Measurements from ENCODE around the gene WWOX.

WWOX gene

DNA sequence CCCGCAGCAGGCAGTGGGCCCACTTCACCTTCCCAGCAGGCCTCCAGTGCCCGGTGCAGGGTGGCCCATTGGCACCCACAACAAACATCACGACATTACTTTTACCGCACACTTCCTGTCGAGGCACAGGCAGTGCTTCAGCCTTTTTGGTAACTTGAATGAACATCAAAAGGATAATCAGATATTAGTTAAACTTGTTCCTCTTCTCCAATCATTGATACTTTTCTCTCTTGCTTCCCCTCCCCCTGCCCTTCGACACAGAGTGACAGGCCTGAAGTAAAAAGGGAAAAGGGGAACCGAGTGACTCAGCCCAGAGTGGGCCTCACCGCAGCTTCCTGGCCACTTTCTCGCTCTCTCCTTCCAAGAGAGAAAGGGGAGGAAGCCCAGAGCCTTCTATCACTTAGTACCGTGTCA, 994.1 kb downstream of the WWOX start:
- TF ChIP-seq, protein P1, sequence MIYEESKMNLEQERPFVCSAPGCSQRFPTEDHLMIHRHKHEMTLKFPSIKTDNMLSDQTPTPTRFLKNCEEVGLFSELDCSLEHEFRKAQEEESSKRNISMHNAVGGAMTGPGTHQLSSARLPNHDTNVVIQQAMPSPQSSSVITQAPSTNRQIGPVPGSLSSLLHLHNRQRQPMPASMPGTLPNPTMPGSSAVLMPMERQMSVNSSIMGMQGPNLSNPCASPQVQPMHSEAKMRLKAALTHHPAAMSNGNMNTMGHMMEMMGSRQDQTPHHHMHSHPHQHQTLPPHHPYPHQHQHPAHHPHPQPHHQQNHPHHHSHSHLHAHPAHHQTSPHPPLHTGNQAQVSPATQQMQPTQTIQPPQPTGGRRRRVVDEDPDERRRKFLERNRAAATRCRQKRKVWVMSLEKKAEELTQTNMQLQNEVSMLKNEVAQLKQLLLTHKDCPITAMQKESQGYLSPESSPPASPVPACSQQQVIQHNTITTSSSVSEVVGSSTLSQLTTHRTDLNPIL (CRISPR knock-in tag; IDR thresholded peaks at IDR 0.05; ENCODE audit: low read depth), result no peak
- TF ChIP-seq ARNTL (CRISPR knock-in tag; IDR thresholded peaks at IDR 0.05; ENCODE audit: borderline replicate concordance, low read depth) (no peak), BACH2 (CRISPR knock-in tag; IDR thresholded peaks at IDR 0.05; ENCODE audit: borderline replicate concordance) (no peak), CSDC2 (CRISPR knock-in tag; IDR thresholded peaks at IDR 0.05) (no peak), OSR1 (CRISPR knock-in tag; IDR thresholded peaks at IDR 0.05) (no peak), ZFP30 (CRISPR knock-in tag; IDR thresholded peaks at IDR 0.05) (no peak), PPARA (CRISPR knock-in tag; IDR thresholded peaks at IDR 0.05; ENCODE audit: borderline replicate concordance) (no peak)
- TF ChIP-seq, protein P2, sequence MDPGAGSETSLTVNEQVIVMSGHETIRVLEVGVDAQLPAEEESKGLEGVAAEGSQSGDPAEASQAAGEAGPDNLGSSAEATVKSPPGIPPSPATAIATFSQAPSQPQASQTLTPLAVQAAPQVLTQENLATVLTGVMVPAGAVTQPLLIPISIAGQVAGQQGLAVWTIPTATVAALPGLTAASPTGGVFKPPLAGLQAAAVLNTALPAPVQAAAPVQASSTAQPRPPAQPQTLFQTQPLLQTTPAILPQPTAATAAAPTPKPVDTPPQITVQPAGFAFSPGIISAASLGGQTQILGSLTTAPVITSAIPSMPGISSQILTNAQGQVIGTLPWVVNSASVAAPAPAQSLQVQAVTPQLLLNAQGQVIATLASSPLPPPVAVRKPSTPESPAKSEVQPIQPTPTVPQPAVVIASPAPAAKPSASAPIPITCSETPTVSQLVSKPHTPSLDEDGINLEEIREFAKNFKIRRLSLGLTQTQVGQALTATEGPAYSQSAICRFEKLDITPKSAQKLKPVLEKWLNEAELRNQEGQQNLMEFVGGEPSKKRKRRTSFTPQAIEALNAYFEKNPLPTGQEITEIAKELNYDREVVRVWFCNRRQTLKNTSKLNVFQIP (CRISPR knock-in tag; IDR thresholded peaks at IDR 0.05; ENCODE audit: borderline replicate concordance, low read depth), result no peak
- TF ChIP-seq, protein P3, sequence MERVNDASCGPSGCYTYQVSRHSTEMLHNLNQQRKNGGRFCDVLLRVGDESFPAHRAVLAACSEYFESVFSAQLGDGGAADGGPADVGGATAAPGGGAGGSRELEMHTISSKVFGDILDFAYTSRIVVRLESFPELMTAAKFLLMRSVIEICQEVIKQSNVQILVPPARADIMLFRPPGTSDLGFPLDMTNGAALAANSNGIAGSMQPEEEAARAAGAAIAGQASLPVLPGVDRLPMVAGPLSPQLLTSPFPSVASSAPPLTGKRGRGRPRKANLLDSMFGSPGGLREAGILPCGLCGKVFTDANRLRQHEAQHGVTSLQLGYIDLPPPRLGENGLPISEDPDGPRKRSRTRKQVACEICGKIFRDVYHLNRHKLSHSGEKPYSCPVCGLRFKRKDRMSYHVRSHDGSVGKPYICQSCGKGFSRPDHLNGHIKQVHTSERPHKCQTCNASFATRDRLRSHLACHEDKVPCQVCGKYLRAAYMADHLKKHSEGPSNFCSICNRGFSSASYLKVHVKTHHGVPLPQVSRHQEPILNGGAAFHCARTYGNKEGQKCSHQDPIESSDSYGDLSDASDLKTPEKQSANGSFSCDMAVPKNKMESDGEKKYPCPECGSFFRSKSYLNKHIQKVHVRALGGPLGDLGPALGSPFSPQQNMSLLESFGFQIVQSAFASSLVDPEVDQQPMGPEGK (CRISPR knock-in tag; IDR thresholded peaks at IDR 0.05; ENCODE audit: borderline replicate concordance), result no peak
- no peak for ATAC-seq

GRCh38 chr16:79096246-79096645, 996.8 kb downstream of the WWOX start:
- TF ChIP-seq TOX (CRISPR knock-in tag; IDR thresholded peaks at IDR 0.05; ENCODE audit: borderline replicate concordance) (no peak), ISL1 (CRISPR knock-in tag; IDR thresholded peaks at IDR 0.05) (no peak), ARNTL (CRISPR knock-in tag; IDR thresholded peaks at IDR 0.05; ENCODE audit: borderline replicate concordance, low read depth) (no peak), ESRRG (CRISPR knock-in tag; IDR thresholded peaks at IDR 0.05) (no peak), GLIS3 (CRISPR knock-in tag; IDR thresholded peaks at IDR 0.05) (no peak), ZFP30 (CRISPR knock-in tag; IDR thresholded peaks at IDR 0.05) (no peak), SNAI2 (CRISPR knock-in tag; IDR thresholded peaks at IDR 0.05) (no peak), BACH2 (CRISPR knock-in tag; IDR thresholded peaks at IDR 0.05; ENCODE audit: borderline replicate concordance) (no peak), ZNF565 (CRISPR knock-in tag; conservative IDR thresholded peaks at IDR 0.05; ENCODE audit: low read depth) (no peak), ZNF8 (CRISPR knock-in tag; IDR thresholded peaks at IDR 0.05) (no peak), CSRNP3 (CRISPR knock-in tag; IDR thresholded peaks at IDR 0.05) (no peak), CSDC2 (CRISPR knock-in tag; IDR thresholded peaks at IDR 0.05) (no peak), ZNF70 (CRISPR knock-in tag; IDR thresholded peaks at IDR 0.05) (no peak), TCF4 (CRISPR knock-in tag; IDR thresholded peaks at IDR 0.05; ENCODE audit: borderline replicate concordance) (no peak)
- TF ChIP-seq, protein P2 (CRISPR knock-in tag; IDR thresholded peaks at IDR 0.05; ENCODE audit: borderline replicate concordance, low read depth), result no peak
- TF ChIP-seq, protein P3 (CRISPR knock-in tag; IDR thresholded peaks at IDR 0.05; ENCODE audit: borderline replicate concordance), result no peak
- TF ChIP-seq, protein P1 (CRISPR knock-in tag; IDR thresholded peaks at IDR 0.05; ENCODE audit: low read depth), result no peak

More at GRCh38 chr16:79096246-79096645, 996.8 kb downstream of the WWOX start:
- no peak for ATAC-seq

Measured in SK-N-SH treated with all-trans-retinoic acid at 6 μM for 48 hours (cell line).